GM12878 (cell line): ENCODE measurements around the gene KIRREL3.

Experiments
- ZNF384 ChIP-seq: IDR thresholded peaks from 2 replicates; pipeline ENCODE4 v1.6.1; 2012; ENCODE audit warnings: low read depth, mild to moderate bottlenecking, low read length, improper control_type of control experiment, borderline replicate concordance
- TF ChIP-seq, protein P1 (sequence below): IDR thresholded peaks from 2 replicates; pipeline ENCODE4 v1.6.1; 2012; ENCODE audit warnings: low read depth, low read length, improper control_type of control experiment

DNA sequence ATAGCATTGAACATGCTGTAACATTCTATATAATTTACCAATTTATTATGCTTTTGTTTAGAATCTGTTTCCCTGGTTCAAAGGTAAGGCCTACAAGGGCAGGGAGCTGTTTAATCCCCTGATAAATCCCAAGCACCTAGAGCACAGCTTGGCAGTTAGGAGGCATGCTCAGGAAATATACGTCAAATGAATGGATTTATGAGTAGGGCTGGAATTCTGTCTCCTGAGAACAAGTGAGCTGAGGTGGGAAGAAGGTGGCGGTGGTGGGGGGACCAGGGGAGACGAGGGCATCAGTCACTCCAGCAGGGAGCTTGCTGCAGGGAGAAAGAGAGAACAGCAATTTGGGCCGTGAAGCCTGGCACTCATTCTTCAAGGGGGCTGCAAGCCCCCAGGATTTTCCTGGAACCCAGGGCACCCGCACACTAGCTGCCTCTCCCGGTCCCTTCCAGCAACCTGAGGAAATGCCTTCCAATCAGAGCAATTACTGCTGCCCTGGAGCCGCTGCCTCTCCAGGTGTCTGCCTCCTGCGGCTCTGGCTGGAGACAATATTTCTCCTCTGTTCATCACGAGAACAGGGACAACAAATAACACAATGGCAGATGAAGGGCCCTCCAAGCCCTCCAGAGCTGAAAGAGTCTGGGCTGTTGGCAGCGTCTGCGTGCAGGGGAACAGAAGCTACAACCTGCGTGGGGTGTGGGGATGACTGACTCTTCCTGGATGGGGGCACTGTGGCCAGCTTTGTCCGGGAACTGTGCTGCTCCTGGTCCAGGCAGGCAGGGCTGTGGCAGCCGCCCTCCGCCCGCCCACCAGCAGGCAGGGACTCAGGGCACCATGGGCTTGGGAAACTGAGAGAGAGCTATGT lies 411.7 kb downstream of the KIRREL3 start:
- TF ChIP-seq, protein P1, sequence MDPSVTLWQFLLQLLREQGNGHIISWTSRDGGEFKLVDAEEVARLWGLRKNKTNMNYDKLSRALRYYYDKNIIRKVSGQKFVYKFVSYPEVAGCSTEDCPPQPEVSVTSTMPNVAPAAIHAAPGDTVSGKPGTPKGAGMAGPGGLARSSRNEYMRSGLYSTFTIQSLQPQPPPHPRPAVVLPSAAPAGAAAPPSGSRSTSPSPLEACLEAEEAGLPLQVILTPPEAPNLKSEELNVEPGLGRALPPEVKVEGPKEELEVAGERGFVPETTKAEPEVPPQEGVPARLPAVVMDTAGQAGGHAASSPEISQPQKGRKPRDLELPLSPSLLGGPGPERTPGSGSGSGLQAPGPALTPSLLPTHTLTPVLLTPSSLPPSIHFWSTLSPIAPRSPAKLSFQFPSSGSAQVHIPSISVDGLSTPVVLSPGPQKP, result no peak
- TF ChIP-seq ZNF384, result no peak
